ENCODE results near the gene COX6B1.

DNA sequence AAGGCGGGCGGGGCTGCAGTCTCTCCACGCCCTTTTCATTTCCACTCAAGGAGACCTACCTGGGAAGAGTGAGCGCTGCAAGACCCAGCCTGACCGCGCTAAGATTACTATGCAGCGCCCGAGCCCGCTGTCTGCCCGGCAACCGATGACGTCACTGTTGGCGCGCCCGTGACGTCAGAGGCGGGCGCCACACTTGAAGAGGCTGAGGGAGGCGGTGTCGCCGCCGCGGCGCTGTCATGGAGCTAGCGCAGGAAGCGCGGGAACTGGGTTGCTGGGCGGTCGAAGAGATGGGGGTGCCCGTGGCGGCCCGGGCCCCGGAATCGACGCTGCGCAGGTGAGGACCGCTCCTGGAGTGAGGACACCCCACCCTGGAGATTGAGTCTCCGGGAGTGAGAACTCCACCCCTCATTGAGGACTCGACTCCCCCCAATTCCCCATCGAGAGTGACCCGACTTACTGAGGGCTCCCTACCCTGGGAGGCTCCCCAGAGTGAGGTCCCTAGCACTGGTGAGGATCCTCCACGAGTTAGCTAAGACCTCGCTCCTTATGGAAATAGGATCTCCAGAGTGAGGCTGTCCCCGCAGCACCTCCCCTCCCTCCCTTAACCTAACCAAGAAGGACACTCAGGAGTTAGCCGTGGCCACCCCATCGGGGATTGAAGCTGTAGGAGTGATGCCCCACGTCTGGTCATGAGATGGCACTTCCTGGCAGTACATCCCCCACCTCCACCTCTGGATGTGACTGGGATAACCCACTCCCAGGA, 35.4 kb upstream of the COX6B1 start, which contains the start of gene HAUS5:
- TF ChIP-seq POLR2AphosphoS5 (IDR thresholded peaks at IDR 0.05; ENCODE audit: low read depth, low read length) (peak; percentile 69), POLR2A (IDR thresholded peaks at IDR 0.05; ENCODE audit: low read depth, low read length) (peak; percentile 65), TAF1 (IDR thresholded peaks at IDR 0.05; ENCODE audit: low read depth, low read length) (peak; percentile 72; the same call in 1 of the 2 replicates), POU2F2 (IDR thresholded peaks at IDR 0.05; ENCODE audit: low read depth, low read length) (no peak; the same call in 1 of the 2 replicates), PAX5 (IDR thresholded peaks at IDR 0.05; ENCODE audit: insufficient read depth, low read length, severe bottlenecking) (peak; percentile 8)
